ENCODE data around the gene TM2D1.

Gene TM2D1

GRCh38 chr1:61642475-61643232 is 82.3 kb downstream of the TM2D1 start:
- DNase-seq: peak; percentile 15

GRCh38 chr1:61641578-61642336 is 83.2 kb downstream of the TM2D1 start:
- no peak for DNase-seq

GRCh38 chr1:61640531-61641530 is 84.1 kb downstream of the TM2D1 start:
- peak; percentile 33 for DNase-seq

GRCh38 chr1:61639608-61640336 is 85.2 kb downstream of the TM2D1 start:
- DNase-seq: no peak

GRCh38 chr1:61638911-61639605 is 85.9 kb downstream of the TM2D1 start:
- no peak for DNase-seq

GRCh38 chr1:61638296-61638695 is 86.6 kb downstream of the TM2D1 start:
- no peak for DNase-seq

- DNase-seq: no peak
Observed at GRCh38 chr1:61637470-61637869, 87.5 kb downstream of the TM2D1 start.

- DNase-seq: no peak
Observed at GRCh38 chr1:61636814-61637213, 88.1 kb downstream of the TM2D1 start.

GRCh38 chr1:61636376-61636775 is 88.6 kb downstream of the TM2D1 start:
- no peak for DNase-seq

- DNase-seq: no peak
Observed at GRCh38 chr1:61635557-61635956, 89.4 kb downstream of the TM2D1 start.

GRCh38 chr1:61631436-61631835 is 93.5 kb downstream of the TM2D1 start:
- no peak for DNase-seq
